NCI-H146 treated with DMSO at 0.1 percent for 48 hours (cell line): ENCODE data around the gene AFAP1.

ENCODE experiments used
- DNase-seq: peaks from one replicate; lab custom pipeline; 2025; ENCODE audit not compliant: unreplicated experiment; lab: John Stamatoyannopoulos, UW

AFAP1 gene

DNA sequence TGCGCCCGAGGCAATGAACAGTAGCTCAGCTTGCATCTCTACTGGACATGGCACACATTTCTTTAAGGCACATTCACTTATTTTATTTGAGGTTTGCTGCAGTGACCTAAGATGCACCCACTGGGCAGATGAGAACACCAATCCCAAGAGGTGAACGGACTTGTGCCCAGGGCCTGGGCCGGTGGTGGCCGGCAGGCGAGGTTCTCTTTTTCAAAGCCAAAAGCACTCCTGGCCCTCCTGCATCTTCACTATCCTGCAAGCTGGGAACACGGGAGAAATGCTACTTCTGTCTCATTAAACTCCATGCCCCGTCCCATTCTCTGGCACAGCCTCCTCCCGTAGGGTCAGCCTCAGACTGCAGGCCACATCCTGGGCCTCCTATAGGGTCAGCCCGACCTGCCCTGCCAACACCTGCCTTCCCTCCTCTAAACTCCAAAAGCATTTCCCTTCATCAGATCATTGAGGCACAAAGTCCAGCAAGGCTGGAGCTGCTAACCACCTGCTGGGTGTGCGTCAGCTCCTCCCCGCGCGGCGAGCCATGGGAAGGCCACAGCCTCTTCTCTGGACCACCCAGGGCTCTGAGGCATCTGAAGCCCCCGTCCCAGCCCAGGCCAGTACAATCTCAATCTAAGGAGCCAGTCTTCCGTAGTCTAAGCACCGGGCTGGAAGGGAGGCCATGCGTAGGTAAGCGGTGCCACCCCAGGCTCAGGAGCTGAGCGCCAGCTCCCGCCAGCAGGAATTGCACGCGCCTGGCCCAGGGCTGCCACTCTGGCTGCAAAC lies 166.1 kb downstream of the AFAP1 start:
- DNase-seq, result no peak

- DNase-seq, result no peak
Measured at GRCh38 chr4:7772711-7773385, 166.8 kb downstream of the AFAP1 start.

DNA sequence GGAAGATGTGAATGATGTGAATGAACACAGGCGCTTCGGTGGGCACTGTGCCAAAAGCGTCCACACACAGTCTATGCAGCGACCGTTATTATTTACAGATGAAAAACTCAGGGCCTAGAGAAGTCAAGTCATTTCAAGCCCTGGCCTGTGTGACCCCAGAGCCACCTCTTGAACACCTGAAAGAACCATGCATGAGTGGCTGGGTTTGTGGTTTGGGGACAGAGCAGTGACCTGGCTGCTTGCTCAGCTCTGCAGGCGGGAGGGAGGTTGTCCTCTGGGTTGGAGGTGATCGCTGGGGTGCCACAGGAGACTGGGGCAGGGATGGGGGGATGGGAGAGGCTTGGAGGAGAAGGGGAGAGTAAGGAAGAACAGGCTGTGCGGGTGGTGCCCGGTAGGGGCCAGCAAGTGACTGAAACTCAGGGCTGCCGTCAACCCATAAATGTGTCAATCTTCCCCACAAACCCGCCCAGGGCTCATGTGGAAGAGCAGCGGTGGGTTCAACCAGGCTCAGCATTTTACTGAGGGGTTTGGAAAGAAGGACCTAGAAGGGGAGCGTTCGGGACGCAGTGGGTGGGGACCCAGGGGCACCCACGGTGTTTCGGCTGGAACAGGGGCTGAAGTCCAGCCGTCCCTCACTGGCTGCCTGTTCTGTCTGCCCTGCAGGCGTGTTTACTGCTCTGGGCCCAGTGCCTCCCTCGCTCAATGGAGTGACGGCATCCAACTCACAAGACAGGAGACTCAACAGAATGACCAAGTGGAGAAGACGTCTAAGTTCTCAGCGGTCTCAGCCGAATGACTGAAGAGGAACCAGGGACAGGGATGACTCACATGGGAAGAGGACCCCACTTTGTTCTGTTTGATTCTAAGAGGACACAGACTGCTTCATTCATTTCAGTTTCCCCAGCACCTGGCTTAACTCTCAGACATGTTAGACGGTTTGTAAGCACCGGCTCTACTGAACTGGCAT lies 167.8 kb downstream of the AFAP1 start:
- DNase-seq, result no peak

- no peak for DNase-seq
Measured at GRCh38 chr4:7771056-7771455, 168.6 kb downstream of the AFAP1 start.

- no peak for DNase-seq
Measured at GRCh38 chr4:7770224-7771050, 169.2 kb downstream of the AFAP1 start.

GRCh38 chr4:7769396-7770223 lies 170.1 kb downstream of the AFAP1 start:
- DNase-seq, result no peak

GRCh38 chr4:7768736-7769135 lies 170.9 kb downstream of the AFAP1 start:
- DNase-seq, result no peak

GRCh38 chr4:7767966-7768365 lies 171.7 kb downstream of the AFAP1 start:
- DNase-seq, result no peak

DNA sequence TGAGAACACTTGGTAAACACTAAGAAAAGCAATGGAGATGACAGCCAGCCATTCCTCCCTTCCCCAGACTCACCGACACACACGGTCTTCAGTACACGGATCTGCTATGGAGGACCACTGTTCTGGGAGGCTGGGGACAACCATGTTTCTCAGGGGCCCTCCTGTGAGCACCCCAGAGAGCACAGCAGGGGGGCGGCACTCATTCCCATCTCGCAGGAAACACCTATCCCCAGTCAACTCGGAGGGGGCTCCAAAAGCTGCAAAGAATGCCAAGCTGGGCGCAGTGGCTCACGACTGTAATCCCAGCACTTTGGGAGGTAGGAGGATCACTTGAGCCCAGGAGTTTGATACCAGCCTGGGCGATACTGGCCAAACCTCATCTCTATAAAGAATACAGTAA lies 172.1 kb downstream of the AFAP1 start:
- no peak for DNase-seq

GRCh38 chr4:7766661-7767345 lies 172.9 kb downstream of the AFAP1 start:
- no peak for DNase-seq

GRCh38 chr4:7766086-7766485 lies 173.6 kb downstream of the AFAP1 start:
- DNase-seq, result no peak

DNA sequence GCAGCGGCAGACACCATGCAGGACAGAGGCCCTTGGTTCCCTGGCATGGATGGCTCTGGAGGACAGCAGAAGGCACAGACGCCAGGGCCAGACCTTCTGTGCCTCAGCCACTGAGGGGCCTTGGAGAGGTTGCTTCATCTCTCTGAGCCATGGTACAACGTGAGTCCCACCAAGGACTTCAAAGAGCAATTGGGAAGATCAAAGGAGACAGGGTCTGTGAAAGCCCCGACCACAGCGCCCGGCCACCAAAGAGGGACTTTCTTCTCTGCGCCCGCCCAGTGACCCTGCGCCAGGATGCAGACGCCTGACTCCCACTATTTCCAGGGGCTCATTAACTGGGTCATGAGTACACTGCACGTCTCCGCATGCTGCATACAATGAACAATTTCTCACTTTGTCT lies 174.0 kb downstream of the AFAP1 start:
- no peak for DNase-seq

GRCh38 chr4:7764466-7764865 lies 175.2 kb downstream of the AFAP1 start:
- DNase-seq, result no peak

- no peak for DNase-seq
Measured at GRCh38 chr4:7763788-7764187, 175.9 kb downstream of the AFAP1 start.

DNA sequence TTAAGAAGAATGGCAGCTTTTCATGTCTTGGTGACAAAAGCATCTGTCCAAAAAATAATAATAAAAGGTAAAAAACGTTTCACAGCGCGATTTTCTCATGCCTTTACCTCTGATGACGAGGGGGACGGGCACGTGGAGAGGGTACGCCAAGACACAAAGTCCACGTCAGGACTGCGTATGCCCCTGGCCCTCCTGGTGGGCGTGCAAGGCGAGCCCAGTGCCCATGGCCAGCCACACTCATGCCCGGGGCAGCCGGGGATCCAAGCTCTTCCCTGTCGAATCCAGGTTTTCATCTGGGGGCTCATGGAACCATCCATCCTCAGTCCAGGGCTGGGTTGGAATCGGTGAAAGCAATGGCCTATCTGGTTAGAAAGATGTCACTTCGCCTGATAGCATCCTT lies 176.6 kb downstream of the AFAP1 start:
- no peak for DNase-seq

DNA sequence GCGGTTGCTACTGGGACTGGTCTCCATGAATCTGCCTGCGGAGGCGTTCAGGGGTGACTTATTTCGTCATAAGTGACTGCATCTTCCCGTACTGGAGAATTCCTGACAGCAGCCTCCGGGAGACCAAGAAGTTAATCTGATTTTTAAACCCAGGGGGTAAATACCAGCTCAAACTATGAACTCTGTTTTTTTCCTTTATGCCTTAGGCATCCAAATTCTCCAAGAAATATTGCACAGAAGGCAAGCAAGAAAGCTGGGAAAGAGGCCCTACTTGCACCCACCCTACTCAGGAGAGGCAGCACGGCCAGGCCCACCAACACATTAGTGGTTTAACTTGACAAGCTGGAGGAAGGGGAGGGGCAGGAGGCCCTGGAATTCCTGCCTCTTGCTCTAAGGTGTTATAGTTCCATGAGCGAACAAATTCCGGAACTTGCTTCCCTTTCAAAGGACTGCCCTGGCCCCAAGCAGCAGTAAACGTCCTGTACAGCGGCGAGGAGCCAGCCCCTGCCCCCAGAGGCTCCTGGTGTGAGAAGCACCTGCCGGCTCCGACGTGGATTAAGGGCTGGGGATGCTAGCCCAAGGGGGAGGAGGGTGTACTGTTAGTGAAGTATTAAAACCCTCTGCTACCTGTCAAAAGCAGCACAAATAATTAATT lies 177.2 kb downstream of the AFAP1 start:
- no peak for DNase-seq

DNA sequence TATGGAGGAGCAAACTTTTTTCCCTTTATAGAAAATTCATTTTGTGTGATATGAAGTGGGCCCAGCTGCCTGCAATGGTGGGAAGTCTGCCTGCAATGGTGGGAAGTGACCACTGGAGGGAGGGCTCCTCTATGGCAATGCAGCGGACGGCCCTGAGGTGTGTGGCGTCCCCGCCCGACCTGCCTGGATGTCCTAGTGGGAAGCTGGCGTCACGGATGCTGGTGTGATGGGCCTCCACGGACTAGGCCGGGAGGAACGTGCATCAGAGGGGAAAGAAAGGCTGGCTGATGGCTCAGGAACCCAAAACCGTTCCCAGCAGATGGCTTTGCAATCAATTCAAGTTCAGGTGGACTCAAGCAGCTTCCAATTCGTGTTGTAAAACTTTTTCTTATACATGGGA lies 177.9 kb downstream of the AFAP1 start:
- DNase-seq, result no peak

DNA sequence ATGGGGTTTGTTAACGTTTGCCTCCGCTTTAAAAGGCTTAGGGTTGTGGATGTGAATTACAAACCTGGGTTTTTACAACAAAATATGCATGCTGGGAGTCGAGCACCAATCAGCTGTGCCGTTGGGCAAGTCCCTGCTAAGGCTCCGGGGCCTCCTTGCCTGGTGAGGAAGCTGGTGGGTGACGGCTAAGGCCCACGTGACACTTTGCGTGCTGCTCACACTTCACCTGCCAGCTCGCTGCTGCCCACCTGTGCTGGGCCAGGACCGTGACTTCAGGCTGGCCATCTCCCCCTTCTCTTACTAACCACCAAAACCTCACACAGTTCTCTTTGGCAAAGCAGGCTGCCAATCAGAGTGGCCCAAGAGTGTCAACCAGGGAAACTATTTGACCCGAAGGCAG lies 178.3 kb downstream of the AFAP1 start:
- no peak for DNase-seq

DNA sequence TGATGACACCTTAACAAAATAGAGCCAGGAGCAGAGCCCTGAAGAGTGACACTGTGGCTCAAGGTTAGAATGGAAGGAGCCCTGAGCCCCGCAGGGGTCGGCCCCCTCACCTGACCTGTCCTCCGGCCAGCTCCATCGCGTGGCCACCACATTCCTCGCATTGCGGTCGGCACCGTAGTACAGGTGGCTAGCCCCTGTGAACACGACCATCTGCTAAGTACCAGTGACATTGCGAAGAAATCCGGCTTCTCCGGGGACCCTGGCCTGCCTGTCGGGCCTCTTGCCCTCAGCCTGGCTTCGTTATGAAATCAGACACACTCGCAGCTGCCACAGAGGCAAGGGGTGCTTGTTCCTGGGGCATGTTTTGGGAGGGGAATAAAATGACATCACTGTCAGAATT lies 179.0 kb downstream of the AFAP1 start:
- DNase-seq, result no peak
